Kidney (tissue), 14 donors: ENCODE results near the gene IZUMO2. TPM values are rescaled to one million over a fixed set of nuclear protein-coding genes. Genes with fewer than 3 reads are reported as not detected.
"Not testable (repeated sequence)": the region's sequence is repeated elsewhere in the genome, so short reads cannot be mapped to it uniquely, and the experiment has no call there.

Experiments
- DNase-seq, 5 donors: peaks; one replicate each; pipeline ENCODE4 v3.0.0-alpha.2; 2013 to 2020
- FAIRE-seq: peaks from 2 replicates; lab custom pipeline; 2012; peaks lifted over from hg19 to GRCh38; lab: Jason Lieb, UNC
- H3K27ac ChIP-seq, 2 donors: one replicate each; pipeline ENCODE4 v1.7.0; 2013; ENCODE audit warnings: low read depth in 2 of 2, low read length in 2 of 2, inconsistent platforms in 1 of 2
- H3K27me3 ChIP-seq: one replicate; pipeline ENCODE4 v1.7.1; 2013; ENCODE audit warnings: low read length, inconsistent platforms; ENCODE audit not compliant: control insufficient read depth, insufficient read depth
- H3K36me3 ChIP-seq, 3 donors: one replicate each; pipeline versions ENCODE4 v1.7.0 to v1.7.1; 2013; ENCODE audit warnings: low read length in 3 of 3, control low read depth in 1 of 3, inconsistent platforms in 1 of 3; ENCODE audit not compliant: insufficient read depth in 3 of 3, control insufficient read depth in 2 of 3
- H3K4me1 ChIP-seq, 3 donors: one replicate each; pipeline versions ENCODE4 v1.7.0 to v1.7.1; 2013; ENCODE audit warnings: low read length in 3 of 3, inconsistent platforms in 1 of 3, low read depth in 1 of 3; ENCODE audit not compliant: control insufficient read depth in 2 of 3, insufficient read depth in 2 of 3
- H3K4me3 ChIP-seq, 3 donors: one replicate each; pipeline versions ENCODE4 v1.7.0 to v1.8.1; 2013; ENCODE audit warnings: low read length in 3 of 3, control low read depth in 1 of 3, inconsistent platforms in 1 of 3
- H3K9ac ChIP-seq, 3 donors: one replicate each; pipeline versions ENCODE4 v1.7.0 to v1.7.1; 2013; ENCODE audit warnings: low read length in 3 of 3, control low read depth in 1 of 3, inconsistent platforms in 1 of 3
- H3K9me3 ChIP-seq, 3 donors: one replicate each; pipeline versions ENCODE4 v1.7.0 to v1.7.1; 2013; ENCODE audit warnings: low read length in 3 of 3, control low read depth in 1 of 3, inconsistent platforms in 1 of 3; ENCODE audit not compliant: control insufficient read depth in 2 of 3, insufficient read depth in 1 of 3
- intact Hi-C: fragments of 100-400 bp; cut with DNase I; formaldehyde crosslinking; loops from one replicate; pipeline ENCODE4 v1.11.1; 2022
- polyA plus RNA-seq: library from polyadenylated mRNA; stranded (reverse); fragments of 350-450 nt; fragmentation: Illumina TruSeq; extraction: RNeasy Lipid Tissue Mini Kit (QIAGEN cat#74804); gene quantifications from one replicate; pipeline ENCODE4 v1.2.3, GENCODE V29; 2014; ENCODE audit warnings: low read depth, low replicate concordance; ENCODE audit not compliant: insufficient read depth
- total RNA-seq: library from RNA; stranded (reverse); fragmentation: NEBNext Ultra II Directional; extraction: Animal tissue kit (Norgen Biotek cat#: 25700); gene quantifications from one replicate; pipeline ENCODE4 v1.2.1, GENCODE V29; 2021
- TF ChIP-seq, protein P1 (sequence below): IDR thresholded peaks from 3 replicates; pipeline ENCODE4 v1.5.1; 2012; ENCODE audit warnings: mild to moderate bottlenecking, moderate library complexity, borderline replicate concordance; ENCODE audit not compliant: insufficient read depth; ENCODE audit errors: extremely low read depth
- donor health status: control.
- donor health status: control.
- donor health status: control.
- donor health status: control.
- donor health status: control.
- donor health status: DM: yes; HTN: yes; CAD: no.
- donor health status: Normal renal cell carcinoma (clear cell type).

IZUMO2 gene
- total and polyA plus RNA-seq, 2 donors from 2014 or later: not detected

DNA sequence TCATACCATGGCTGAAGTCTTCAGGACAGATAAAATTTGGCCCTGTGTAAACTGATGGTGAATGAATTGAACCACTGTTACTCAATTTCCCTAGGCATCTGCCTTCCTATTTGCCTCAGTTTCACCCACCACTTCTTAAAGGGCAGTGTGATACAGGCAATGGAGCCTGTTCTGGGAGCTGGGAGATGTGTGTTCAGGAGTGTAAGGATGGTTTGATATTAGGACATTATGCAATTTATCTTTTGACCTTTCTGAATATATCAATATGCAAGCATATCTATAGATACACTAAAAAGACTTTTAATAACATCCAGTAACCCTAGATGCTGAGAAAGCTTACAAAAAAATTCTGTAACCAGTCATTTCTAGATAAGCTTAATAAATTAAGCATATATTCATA lies 14.6 kb downstream of the IZUMO2 start:
- Histone ChIP-seq H3K4me3 (peak overlapping the region; percentile 57 to 88 (median 79)), H3K9ac (no peak overlapping the region)

DNA sequence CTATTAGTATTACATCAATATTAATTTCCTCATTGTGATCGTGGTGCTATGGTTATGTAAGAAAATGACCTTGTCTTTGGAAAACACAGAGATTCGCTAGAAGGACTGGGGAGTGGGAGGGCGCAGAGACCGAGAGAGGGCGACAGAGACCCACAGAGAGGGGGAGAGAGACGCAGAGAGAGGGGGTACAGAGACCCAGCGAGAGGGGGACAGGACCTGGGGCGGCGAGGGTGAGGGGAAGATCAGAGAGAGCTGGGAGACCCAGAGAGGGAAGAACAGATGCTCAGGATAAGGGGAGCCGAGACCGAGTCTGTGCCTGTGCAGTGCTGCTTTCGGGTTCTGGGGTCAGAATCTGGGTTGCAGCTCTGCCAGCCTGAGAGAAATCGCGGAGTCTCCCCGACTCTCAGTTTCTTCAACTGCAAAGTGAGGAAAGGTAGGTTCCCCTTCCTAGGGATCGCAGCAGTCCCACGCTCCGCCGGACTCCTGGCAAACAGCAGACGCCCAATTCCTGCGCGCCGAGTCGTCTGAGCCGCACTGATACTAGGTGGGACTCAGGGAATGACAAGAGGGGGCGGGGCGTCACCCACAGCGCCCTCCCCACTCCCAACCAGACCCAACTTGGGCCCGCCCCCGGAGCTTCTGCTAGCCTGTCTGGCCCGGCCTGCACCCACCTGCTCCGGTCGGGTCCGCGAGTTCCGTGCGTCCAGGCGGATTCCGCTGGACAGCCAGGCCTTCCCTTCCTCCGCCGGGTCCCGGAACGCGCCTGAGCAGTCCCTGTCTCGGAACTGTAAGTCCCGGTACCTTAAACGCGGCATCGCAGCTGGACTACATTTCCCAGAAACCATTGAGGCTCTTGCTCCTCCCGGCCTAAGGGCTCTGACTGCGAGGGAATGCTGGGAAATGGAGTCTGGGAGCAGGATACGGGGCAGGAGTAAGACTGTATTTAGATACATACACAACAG lies 15.3 kb downstream of the IZUMO2 start:
- Histone ChIP-seq H3K36me3 (no peaks in the 10 kb centered on the region), H3K27ac (peak overlapping the region; percentile 76 to 82), H3K27me3 (no peaks in the 10 kb centered on the region), H3K9ac (peak overlapping the region; percentile 37 to 85 (median 62)), H3K9me3 (no peaks in the 10 kb centered on the region), H3K4me3 (peak overlapping the region; percentile 57 to 88 (median 79)), H3K4me1 (no peaks in the 10 kb centered on the region)
- DNase-seq: peak; percentile 90 to 96 (median 94)
- intact Hi-C loops: no loop called here
- no peak for FAIRE-seq
- TF ChIP-seq, protein P1, sequence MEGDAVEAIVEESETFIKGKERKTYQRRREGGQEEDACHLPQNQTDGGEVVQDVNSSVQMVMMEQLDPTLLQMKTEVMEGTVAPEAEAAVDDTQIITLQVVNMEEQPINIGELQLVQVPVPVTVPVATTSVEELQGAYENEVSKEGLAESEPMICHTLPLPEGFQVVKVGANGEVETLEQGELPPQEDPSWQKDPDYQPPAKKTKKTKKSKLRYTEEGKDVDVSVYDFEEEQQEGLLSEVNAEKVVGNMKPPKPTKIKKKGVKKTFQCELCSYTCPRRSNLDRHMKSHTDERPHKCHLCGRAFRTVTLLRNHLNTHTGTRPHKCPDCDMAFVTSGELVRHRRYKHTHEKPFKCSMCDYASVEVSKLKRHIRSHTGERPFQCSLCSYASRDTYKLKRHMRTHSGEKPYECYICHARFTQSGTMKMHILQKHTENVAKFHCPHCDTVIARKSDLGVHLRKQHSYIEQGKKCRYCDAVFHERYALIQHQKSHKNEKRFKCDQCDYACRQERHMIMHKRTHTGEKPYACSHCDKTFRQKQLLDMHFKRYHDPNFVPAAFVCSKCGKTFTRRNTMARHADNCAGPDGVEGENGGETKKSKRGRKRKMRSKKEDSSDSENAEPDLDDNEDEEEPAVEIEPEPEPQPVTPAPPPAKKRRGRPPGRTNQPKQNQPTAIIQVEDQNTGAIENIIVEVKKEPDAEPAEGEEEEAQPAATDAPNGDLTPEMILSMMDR: peak; percentile 39

More for the DNA sequence above, 14.6 kb downstream of the IZUMO2 start:
- Histone ChIP-seq H3K27me3 (no peaks in the 10 kb centered on the region), H3K36me3 (no peaks in the 10 kb centered on the region), H3K9me3 (no peaks in the 10 kb centered on the region), H3K4me1 (no peaks in the 10 kb centered on the region), H3K27ac (peak overlapping the region in 1 of 2 donors; percentile 82)
- DNase-seq: no peak
- intact Hi-C loops: no loop called here
- TF ChIP-seq, protein P1: no peak
- FAIRE-seq: no peak

- H3K4me3 ChIP-seq, H3K27ac ChIP-seq, H3K9ac ChIP-seq, H3K9me3 ChIP-seq, intact Hi-C loops, H3K27me3 ChIP-seq, H3K36me3 ChIP-seq, FAIRE-seq, H3K4me1 ChIP-seq, DNase-seq: not testable (repeated sequence)
These were observed 21.2 kb downstream of the IZUMO2 start for GRCh38 chr19:50141921-50142320.

GRCh38 chr19:50140118-50140845 lies 22.8 kb downstream of the IZUMO2 start:
- DNase-seq, H3K4me1 ChIP-seq, FAIRE-seq, H3K9me3 ChIP-seq, H3K36me3 ChIP-seq, H3K9ac ChIP-seq, intact Hi-C loops, H3K4me3 ChIP-seq, H3K27me3 ChIP-seq, H3K27ac ChIP-seq: not testable (repeated sequence)

GRCh38 chr19:50136603-50137365 lies 26.3 kb downstream of the IZUMO2 start:
- intact Hi-C loops, H3K9ac ChIP-seq, FAIRE-seq, H3K4me1 ChIP-seq, H3K27me3 ChIP-seq, H3K36me3 ChIP-seq, H3K9me3 ChIP-seq, H3K27ac ChIP-seq, H3K4me3 ChIP-seq: not testable (repeated sequence)
- DNase-seq: peak in 2 of 5 donors; percentile 15 to 80
